GM04503 (cell line): ENCODE measurements around the gene MRPL48.

Experiments used
- DNase-seq: peaks from one replicate; pipeline ENCODE4 v3.0.0-alpha.2; 2012; ENCODE audit warnings: low read depth

The MRPL48 gene

DNA sequence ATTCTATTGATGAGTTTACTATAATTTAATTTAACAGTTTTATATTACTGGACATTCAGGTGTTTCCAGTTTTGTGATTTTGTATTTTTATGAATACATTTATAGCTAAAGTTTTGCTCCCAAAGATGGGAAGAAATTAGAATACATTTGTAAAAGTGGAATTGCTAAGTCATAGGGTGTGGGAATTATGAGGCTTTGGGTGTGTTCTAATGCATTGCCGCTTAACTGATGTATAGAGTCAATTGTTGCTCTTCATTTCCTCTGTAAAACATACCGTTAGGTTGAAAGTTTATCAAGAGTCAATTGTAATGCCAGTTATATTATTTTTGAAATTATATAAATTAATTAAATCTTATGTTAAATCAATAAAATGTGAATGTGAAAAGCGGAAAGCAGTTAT, 105.4 kb downstream of the MRPL48 start:
- DNase-seq = no peak

DNA sequence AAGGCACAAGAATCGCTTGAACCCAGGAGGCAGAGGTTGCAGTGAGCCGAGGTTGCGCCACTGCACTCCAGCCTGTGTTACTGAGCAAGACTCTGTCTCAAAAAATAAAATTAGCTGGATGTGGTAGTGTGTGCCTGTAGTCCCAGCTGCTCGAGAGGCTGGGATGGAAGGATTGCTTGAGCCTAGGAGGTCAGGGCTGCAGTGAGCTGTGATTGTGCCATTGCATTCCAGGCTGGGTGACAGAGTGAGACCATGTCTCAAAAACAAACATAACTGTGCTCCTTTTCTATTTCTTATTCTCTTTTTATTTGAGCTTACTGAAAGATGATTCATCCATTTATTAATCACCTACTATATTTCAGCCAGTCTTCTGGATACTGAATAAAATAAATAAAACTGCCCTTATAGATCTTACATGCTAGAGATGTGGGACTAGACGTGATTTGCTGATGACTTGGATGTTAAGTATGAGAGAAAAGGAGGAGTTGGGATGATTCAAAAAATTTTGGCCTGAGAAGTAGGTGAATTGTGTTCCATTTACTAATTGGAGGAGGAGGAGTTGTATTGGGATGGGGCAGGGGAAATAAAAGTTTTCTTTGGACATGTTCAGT, 107.2 kb downstream of the MRPL48 start:
- DNase-seq = peak; percentile 40

- DNase-seq = no peak
Measured at GRCh38 chr11:73902303-73902702, 114.6 kb downstream of the MRPL48 start.

DNA sequence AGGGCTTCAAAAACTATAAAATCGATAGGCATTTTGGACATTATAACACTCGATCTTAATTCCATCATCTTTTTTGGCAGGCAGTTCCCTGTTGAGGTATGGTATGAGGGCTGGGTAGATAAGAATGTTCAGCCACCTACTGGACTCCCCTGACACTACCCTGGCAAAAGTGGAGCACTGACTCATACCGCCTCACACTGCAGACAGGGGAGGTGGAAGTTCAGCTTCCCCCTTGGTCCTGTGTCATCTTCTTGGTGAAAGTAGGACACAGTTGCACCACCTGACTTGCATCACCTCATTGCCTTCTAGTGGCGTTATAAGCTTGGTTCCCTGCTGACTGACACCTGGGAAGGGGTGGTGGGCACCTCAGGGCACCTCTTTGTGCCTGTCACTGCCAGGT, 119.5 kb downstream of the MRPL48 start:
- no peak for DNase-seq

GRCh38 chr11:73912026-73912425, 124.4 kb downstream of the MRPL48 start:
- no peak for DNase-seq

DNA sequence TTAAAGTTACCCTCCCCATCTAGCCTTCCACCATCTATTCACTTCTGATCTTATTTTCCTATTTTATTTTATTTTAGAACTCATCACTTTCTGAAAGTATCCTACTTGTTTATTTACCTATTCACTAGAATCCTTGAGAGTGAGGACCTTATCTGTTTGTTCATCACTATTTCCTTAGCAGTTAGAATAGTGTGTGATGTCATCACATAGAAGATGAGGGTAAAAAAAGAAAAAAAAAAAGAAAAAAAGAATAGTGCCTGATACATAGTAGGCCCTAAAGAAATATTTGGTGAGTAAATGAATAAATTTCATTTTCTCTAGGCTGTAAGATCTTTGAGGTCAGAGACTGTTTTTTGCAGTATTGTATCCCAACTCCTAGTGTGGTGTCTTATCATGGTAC, 125.8 kb downstream of the MRPL48 start:
- DNase-seq = no peak

DNA sequence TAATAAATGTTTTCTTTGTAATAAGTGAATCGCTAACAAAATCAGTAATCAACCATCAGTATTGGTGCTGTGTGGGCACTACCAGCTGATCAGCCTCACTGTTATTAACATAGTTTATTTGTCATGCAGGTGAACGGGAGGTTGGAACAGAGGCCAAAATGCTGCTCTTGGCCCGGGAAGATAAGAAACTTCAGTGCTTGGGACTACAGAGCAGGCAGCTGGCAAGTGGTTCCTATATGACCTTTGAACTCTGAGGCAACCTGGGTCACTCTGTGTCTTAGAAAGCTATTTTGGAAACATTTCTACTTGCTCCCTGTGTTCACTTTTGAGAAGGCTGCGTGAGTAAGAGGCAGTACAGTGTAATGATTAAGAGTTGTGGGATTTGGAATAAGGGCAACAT, 126.6 kb downstream of the MRPL48 start:
- DNase-seq = no peak
